ENCODE measurements around the gene IL1RAPL1.
A peak's percentile ranks its signal among the peaks of the same experiment; 100 is the strongest.

The IL1RAPL1 gene

GRCh38 chrX:28969126-28969525 lies 381.9 kb downstream of the IL1RAPL1 start:
- DNase-seq (ENCODE audit: low read depth in 2 of 2) = no peak

DNA sequence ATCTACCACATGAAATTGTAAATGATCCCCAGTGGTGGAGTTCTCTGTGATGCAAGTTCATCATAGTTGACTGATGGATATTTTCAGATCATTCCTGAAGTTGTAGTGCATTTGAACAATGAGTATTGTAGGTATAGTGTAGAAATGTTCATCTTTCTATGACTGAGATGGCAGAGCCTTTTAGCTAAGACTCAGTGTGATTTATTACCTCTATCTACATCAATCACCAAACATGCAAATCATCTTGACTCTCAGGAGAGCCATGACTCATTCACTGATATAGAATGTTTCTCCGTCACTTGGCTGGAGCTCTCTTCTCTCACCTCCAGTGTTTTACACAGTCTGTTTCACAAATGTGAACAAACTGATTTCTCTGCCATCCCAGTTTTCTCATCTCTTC lies 392.6 kb downstream of the IL1RAPL1 start:
- no peak for DNase-seq (ENCODE audit: low read depth in 2 of 2)

DNA sequence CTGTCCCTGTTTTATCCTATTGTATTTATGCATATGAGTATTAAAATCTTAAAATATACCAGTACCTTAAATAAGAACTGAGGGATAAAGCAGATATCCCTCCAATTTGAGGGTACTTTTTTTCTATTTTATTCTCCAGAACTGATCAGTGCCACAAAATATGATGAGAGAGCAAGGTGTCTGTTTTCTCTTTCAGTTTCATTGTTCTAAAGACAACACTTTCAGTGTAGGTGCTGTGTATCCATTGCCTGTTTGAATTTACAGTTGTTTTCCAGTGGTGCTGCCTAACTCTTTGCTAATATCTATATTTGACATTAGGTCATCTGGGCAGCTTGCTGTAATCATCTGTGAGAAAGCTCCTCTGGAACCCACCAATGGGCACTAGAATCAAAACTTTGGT lies 394.7 kb downstream of the IL1RAPL1 start:
- DNase-seq (ENCODE audit: low read depth in 2 of 2) = no peak

DNA sequence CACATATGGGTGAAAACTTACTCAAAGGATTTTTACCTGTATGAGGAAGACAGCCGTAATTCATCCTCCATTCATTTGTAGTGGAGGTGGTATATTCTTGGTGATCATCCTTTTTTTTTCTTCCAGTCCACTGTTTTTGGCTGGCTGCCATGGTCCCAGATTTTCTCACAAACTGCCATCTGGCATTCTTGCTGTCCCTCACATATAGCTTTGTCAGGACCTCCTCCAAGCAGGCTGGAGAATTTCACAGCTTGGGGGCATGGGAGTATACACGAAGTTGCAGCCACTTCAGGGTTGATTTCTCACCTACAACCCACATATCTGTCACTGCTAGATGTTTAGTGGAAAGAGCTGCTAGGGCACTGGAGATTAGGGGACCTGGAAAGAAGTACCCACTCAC lies 401.0 kb downstream of the IL1RAPL1 start:
- no peak for DNase-seq (ENCODE audit: low read depth in 2 of 2)

DNA sequence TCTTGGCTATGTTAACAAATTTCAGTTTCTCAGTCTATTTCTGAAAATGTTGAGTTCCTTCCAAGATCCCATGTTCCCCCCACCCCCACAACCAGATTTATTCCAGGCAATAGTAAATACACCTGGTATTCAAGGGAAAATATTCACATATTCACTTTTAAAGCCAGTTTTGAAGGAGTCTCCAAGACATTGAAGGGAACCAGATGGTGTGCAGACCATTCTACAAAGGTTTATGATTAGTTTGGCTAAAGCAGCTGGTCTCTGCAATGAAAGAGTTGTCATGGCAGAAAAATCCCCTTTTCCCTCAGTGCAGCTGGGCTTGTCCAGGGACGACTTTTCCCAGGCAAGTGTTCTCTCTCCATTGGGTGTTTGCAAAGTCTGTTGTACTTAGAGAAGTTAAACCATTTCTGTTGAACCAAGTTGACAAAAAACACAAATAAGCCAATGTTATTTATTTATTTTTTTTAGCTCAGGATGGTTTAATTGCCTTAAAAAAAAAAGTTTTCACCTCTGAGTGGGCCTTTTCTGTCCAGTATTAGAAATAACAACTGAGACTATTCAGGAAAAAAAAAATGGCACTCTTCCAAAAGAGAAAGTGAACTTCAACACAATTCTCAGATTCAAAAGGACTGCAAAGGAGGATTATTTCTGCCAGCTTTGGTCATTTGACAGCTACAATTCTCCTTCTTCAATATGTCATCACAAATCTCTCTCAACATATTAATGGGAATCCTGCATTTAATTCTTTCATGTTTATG lies 410.6 kb downstream of the IL1RAPL1 start:
- no peak for DNase-seq (ENCODE audit: low read depth in 2 of 2)

DNA sequence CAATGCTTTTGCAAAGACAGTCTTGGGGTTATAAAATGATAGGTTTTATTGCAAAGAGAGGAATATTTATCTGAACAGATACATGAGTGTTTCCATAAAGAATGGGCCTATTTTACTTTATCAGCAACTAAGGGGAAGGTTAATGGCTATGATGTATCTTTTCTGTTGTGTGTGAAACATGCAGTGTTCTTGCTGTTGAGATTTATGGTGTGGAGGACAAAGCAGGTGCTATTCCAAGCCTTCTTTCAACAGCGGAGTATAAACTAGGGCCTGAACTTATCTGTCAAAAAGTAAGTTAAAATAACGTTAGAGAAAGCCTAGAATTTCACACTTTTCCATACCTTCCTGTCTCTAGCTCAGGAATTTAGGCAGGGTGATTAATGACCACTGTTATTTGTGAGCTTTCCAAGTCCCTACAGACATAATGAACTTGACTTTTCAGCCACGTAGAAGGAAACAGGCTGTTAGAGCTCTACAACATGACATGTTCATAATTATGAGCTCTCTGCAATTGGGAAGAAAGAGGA lies 411.4 kb downstream of the IL1RAPL1 start:
- DNase-seq (ENCODE audit: low read depth in 2 of 2) = no peak

- no peak for DNase-seq (ENCODE audit: low read depth in 2 of 2)
Measured at GRCh38 chrX:29012867-29013266, 425.6 kb downstream of the IL1RAPL1 start.

- DNase-seq (ENCODE audit: low read depth in 2 of 2) = no peak
Measured at GRCh38 chrX:29023207-29023606, 436.0 kb downstream of the IL1RAPL1 start.

DNA sequence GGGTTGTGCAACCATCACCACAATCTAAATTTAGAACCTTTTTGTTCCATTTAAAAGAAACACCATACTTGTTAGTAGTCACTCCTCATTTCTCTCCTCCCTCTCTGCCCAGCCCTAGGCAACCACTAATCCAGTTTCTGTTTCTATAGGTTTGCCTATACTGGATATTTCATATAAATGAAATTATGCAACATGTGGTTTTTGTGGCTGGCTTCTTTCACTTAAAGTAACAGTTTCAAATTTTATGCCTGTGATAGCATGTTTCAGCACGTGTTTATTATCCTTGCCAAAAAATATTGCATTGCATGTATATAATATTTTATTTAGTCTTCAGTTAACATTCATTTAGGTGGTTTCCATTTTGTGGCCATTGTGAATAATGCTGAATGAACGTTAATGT lies 437.6 kb downstream of the IL1RAPL1 start:
- DNase-seq (ENCODE audit: low read depth in 2 of 2) = peak; percentile 19 to 31

- DNase-seq (ENCODE audit: low read depth in 2 of 2) = no peak
Measured at GRCh38 chrX:29039501-29039900, 452.3 kb downstream of the IL1RAPL1 start.

DNA sequence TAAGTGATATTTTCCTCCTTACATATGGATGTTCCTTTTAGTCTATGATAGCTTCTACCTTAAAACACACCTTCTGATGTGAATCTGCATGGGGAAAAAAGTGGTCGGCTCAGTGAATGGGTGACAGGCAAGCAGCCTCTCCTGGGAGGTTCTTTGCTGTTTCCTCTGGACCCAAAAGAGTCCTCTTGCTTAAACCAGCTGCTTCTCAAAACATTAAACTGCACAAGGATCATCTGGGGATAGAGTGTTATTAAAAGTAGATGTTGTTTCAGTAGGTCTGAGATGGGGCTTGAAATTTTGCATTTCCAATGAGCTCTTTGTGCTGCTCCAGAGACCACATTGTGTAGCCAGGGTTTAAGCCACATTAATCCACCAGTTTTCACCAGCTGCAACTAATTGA lies 452.9 kb downstream of the IL1RAPL1 start:
- no peak for DNase-seq (ENCODE audit: low read depth in 2 of 2)

- DNase-seq (ENCODE audit: low read depth in 2 of 2) = no peak
Measured at GRCh38 chrX:29042341-29042740, 455.1 kb downstream of the IL1RAPL1 start.

DNA sequence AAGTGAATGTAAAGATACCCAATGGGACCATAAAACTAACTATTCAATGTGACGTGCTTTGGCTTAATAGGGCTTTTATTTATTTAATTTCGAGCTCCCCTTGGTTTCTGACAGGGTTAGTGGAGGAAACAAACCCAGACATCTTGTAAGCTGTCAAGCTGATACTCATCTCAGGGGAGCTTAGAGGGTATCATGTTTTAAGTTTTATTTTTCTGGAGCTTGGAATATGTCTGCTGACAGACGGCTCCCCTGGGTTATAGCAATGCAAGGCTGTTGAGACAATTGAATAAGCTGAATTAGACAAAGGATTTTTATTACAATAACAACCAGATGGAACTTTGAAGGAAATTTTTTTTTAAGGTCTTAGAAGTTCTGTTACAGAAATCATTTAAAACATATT lies 456.5 kb downstream of the IL1RAPL1 start:
- no peak for DNase-seq (ENCODE audit: low read depth in 2 of 2)

DNA sequence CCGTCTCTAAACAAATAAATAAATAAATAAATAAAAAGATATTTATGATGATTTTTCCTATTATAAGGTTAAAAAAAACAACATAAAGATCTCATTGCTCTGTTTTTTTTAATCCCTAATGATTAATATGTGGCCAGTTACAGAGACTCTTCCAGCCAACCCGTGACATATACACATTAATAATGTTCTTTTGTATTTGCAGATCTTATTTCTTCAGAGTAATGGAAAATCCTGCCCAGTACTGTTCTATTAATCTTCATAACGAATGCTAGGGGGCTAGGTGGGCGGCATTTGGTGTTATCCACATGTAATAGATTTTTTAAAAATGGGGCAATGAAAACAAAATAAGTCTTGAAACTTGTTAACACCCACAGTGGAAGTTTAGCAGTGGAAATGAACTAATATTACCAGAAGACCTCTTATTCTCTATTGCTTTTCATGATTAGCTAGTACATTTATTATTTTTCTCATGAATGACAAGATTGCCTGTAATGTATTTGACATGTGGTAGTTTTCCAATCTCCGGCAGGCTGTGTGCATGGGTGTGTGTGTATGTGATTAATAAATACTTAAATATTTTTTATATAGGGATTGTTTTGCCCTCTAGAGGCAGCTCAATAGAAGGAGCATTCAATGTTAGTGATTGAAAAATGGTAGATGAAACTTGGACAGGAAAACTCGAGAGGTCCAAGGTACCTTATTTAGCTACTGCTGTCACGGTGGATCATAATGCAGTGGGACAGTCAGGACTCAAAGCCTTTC lies 457.4 kb downstream of the IL1RAPL1 start:
- no peak for DNase-seq (ENCODE audit: low read depth in 2 of 2)

DNA sequence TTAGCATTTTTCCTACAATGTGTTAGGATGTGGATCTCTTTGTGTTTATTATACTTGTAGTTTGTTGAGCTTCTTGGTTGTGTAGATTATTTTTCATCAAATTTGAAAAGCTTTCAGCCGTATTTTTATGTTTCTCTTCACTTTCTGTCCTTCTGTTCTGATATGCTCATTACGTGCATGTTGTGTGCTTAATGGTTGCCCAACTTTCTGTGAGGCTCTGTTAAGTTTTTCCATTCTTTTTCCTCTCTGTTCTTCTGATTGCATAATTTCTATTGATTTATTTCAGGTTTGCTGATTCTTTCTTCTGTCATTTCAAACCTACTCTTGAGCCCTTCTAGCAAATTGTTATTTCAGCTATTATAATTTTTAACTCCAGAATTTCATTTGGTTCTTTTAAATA lies 478.2 kb downstream of the IL1RAPL1 start:
- DNase-seq (ENCODE audit: low read depth in 2 of 2) = no peak

GRCh38 chrX:29066516-29066915 lies 479.3 kb downstream of the IL1RAPL1 start:
- DNase-seq (ENCODE audit: low read depth in 2 of 2) = no peak

DNA sequence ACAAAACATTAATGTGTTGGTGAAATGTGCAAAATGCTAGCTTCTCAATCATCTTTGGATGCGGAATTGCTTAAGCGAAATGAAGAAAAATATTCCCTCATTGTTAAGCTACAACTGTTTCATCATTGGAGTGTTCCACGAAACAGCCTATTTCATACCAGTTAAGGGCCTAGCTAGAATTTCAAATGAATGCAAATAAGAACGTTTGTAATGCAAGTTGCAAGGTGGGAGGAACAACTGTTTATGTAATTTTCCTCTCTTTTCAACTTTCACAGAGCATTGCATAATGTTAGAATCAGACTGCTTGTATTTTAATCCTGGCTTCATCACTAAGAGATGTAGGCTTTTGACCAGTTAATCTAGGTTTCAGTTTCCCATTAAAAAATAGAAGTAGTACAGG lies 480.1 kb downstream of the IL1RAPL1 start:
- DNase-seq (ENCODE audit: low read depth in 2 of 2) = no peak

DNA sequence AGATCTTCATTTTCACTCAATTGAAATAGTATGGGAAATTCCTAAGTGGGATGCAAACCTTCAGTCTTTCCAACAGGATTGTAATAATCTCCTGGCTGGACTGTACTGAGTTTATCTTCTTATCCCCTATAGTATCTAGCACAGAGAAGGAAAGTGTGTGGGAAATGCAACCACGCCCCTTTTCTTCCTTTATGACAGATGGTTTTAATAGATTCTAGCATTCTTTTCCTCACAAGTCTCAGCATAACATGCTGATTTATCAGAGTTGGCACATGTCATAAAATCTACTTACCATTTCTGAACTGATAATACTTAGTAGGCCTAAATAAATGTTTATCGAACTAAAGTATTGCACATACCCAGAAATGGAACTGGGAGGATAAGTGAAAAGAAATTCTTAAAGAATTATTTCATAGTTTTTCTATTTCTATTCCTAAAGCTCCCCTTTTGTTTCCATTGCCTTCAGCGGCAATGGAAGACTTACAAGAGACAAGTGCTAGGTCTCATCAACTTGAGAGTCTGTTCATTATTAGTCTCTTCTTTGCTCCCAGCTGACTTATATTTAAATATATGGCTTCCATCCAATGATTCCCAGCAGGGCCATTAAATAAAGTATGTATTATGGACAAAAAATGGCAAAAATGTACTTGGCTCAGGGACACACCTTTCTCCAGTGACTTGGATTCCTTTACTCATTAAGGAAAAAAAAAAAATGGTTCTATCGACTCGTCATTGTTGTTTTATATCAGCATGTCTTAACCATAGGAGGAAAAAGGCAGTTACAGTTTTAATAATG lies 484.5 kb downstream of the IL1RAPL1 start:
- DNase-seq (ENCODE audit: low read depth in 2 of 2) = peak; percentile 60 to 72

GRCh38 chrX:29082558-29082957 lies 495.3 kb downstream of the IL1RAPL1 start:
- no peak for DNase-seq (ENCODE audit: low read depth in 2 of 2)

GRCh38 chrX:29083823-29084222 lies 496.6 kb downstream of the IL1RAPL1 start:
- DNase-seq (ENCODE audit: low read depth in 2 of 2) = no peak

DNA sequence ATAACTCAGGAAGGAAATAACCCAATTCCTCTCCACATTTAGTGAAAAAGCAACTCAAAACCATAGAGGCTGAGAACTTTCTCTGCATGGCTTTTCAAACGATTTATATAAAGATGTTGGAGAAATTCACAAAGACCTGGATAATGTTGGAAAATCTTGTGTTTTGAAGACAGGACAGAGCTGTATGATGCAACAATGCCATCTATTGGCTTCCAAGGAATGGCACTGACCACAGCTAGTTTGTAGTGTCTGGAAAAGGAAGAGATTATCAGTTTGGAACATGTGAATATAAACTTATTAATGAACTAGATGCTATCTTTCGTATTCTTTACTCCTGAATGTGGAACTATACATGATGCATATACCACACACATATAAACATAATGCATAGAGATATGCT lies 503.6 kb downstream of the IL1RAPL1 start:
- no peak for DNase-seq (ENCODE audit: low read depth in 2 of 2)

DNA sequence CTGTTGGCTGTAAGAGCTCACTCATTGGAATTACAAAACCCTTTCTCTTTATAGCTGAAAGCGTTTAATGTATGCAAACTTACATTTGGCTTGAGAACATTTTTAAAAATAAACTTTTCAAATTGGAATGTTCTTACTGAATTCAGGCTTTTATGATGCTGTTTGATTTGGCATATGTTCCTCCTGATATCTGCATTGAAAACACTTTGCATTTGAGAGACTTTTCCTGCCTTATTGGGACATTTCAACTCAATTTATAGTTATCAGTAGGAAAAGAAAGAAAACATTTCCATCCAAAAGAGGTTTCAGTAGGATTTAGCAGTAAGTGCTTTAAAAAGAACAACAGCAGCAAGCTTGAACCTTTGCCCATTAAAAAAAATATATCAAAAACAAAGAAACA lies 520.0 kb downstream of the IL1RAPL1 start:
- DNase-seq (ENCODE audit: low read depth in 2 of 2) = no peak
